GM20431 (cell line): ENCODE data around the gene SLC22A4.

Experiments
- in situ Hi-C: fragments of 300-500 bp; cut with MseI, MboI; formaldehyde crosslinking; loops from one replicate; pipeline ENCODE4 v1.15.0; 2020; ENCODE audit warnings: low sequenced_read_pairs; ENCODE audit not compliant: unreplicated experiment

SLC22A4 gene

GRCh38 chr5:132272311-132273210 lies 21.6 kb upstream of the SLC22A4 start:
- in situ Hi-C loops: no loop called here

GRCh38 chr5:132273631-132274030 lies 20.6 kb upstream of the SLC22A4 start:
- in situ Hi-C loops: no loop called here

DNA sequence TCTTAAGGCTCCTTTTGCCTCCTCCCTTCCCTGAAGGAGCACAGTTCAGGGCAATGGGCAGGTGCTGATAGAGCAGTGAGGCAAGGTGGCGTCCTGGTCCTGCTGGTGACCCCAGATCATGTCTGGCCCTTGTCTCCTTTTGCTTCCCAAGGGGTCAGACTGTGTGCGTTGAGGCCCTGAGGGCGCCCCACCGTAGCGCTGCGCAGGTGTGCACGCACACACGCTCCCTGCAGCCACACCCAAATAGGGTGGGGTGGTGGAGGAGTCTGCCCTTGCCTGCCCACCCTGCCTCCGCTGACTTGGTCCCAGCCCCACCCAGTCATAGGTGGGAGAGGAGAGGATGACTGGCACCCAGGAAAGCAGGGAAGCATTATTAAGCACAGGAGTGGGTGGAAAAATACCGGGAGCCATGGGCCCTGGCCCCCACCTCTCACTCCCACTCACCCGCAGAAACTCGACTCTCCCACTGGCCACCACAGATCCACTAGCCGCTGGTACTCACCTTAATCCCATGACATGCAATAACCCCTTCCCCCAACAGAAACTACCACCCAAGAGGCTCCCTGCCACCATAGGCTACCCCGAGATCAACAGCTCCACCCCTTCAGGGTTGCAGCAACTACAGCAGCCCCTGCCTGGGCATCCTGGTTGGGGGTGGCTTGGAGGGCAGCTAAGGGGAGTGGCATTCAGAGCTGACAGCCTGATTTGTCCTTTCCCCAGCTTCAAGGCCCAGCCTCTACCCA lies 20.0 kb upstream of the SLC22A4 start:
- in situ Hi-C loops: no loop called here

DNA sequence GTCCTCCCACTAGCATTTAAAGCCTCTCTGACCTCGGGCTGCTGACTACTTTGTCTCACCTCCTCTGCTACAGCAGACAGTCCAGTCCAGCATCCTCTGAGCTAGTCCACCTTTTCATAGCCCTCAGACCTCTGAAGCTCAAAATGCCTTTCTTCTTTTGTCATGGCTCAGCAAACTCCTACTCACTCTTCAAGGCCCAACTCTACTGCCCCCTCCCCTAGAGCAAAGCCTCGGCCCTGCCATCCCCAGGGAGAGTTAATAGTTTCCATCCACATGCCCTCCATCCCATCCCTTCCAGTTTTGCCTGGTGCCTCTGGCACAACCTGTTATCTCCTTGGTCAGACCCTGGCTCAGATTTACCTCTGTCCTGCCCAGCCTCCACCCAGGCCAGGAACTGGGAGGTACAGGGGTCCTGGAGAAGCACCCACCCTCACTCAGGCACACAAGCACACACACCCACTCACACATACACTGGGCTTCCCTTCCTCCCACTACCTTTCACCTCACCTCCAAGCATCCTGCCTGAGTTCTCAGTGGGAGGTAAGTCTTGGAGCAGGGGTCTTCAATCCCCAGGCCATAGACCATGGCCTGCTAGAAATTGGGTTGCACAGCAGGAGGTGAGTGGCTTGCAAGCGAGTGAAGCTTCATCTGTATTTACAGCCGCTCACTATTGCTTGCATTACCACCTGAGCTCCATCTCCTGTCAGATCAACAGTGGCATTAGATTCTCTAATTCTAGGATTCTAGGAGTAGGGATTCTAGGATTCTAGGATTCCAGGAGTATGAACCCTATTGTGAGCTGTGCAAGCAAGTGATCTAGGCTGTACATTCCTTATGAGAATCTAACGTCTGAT lies 18.6 kb upstream of the SLC22A4 start:
- in situ Hi-C loops: no loop called here

DNA sequence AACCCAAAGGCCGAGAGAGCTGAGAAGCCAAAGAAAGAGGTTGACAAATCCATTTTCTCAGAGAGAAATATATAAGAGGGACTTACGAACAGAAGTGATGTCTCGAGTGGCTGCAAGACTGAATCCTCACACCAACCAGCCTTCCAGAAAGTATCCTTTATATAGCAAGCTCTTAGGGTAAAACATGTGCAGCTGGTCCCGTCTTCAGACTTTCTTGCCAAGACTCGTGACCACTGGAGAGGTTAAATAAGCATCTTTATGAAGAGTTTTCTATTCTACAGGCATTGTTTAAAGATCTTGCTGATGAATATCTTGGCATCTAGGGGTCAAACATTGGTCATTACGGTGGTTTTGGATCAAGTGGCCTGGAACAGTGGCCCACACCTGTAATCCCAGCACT lies 16.9 kb upstream of the SLC22A4 start:
- in situ Hi-C loops: no loop called here

GRCh38 chr5:132277971-132278853 lies 16.0 kb upstream of the SLC22A4 start:
- in situ Hi-C loops: no loop called here

DNA sequence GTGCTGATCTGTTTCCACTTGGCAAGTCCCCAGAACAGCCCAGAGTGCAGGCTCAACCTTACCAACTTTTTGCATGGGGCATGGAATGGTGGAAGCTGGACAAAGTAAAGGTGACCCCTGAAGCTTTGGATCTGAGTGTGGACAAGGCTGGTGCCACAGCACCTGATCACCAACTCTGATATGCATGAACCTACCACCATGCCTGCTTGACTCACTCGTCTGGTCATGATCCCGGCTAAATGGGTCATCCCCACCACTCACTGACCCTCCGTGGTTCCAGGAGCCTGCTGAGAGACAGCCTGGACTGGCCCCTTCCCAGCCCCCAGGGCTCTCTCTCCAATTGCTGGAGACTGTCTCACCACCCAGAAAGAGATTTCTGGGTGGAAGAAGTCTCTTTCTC lies 14.4 kb upstream of the SLC22A4 start:
- in situ Hi-C loops: no loop called here

- in situ Hi-C loops: no loop called here
Observed at GRCh38 chr5:132280371-132281240, 13.6 kb upstream of the SLC22A4 start.

DNA sequence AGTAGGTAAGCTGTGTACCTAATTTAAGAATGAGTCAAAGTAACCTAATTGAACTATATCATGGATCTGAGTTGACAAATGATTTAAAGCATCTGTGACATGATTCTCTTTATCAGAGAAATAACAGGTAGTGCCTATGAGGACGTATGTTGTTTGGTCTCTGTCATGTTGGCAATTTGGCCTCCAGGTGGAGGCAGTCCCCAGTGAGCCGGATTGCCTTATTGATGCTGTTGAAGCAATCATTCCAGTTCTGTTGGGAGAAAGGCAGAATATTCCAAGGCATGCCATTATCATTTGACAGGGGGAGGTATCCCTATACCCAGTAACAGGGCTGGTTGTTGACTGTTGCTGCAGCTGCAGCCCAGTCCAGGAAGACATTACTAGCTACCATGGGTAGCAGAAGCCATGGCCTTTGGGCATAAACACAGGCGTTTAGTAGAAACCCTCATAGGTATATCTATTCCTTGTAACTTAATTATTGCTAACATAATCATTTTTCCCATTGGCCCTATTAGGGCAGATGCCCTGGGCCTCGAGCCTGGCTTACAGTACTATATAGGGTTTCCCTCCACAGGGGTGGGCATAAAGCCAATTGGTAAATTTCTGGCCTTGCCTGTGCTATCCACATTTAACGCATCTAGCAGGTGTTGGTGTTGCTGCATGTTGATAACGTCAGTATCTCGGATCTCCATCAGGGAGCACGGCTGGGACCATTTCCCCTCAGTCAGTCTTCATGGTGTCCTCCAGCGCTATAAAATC lies 12.2 kb upstream of the SLC22A4 start:
- in situ Hi-C loops: no loop called here

GRCh38 chr5:132283423-132284043 lies 10.7 kb upstream of the SLC22A4 start:
- in situ Hi-C loops: no loop called here

GRCh38 chr5:132289097-132289496 lies 5.1 kb upstream of the SLC22A4 start:
- in situ Hi-C loops: no loop called here

GRCh38 chr5:132291026-132291425 lies 3.2 kb upstream of the SLC22A4 start:
- in situ Hi-C loops: no loop called here

GRCh38 chr5:132293066-132293991 lies 865 bp upstream of the SLC22A4 start:
- in situ Hi-C loops: no loop called here

DNA sequence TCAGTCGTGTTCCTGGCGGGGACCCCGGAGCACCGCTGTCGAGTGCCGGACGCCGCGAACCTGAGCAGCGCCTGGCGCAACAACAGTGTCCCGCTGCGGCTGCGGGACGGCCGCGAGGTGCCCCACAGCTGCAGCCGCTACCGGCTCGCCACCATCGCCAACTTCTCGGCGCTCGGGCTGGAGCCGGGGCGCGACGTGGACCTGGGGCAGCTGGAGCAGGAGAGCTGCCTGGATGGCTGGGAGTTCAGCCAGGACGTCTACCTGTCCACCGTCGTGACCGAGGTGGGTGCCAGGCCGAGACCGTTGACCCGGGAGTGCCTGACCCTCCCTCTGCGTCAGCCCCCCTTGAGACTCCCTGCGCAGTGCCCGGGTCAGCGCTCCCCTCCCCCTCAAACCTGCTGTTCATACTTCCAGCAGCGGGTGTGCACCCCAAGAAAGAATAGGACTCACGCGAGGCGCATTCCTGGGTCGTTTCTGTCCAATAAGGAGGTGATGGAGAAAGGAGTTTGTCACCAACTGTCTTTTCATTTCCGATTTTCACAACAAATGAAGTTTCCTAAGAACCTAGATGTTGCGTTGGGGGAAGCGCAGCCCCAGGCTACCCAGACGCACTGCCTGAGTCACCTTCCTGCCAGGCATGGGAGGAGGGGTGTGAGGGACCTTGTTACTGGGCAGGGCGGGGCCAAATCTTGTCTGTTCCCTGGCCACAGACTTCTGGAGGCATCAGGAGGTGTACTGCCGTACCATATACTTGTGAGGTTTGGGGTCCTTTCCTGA lies 722 bp downstream of the SLC22A4 start:
- in situ Hi-C loops: no loop called here

GRCh38 chr5:132295505-132296411 lies 1.6 kb downstream of the SLC22A4 start:
- in situ Hi-C loops: no loop called here
